Progenitor cell of endocrine pancreas (in vitro differentiated cells): ENCODE data around the gene TMEM144. TPM values are rescaled to one million over a fixed set of nuclear protein-coding genes. Genes with fewer than 3 reads are reported as not detected.

Experiments
- DNase-seq: peaks from one replicate; pipeline ENCODE4 v3.0.0; 2021; ENCODE audit warnings: low spot score; ENCODE audit not compliant: unreplicated experiment
- H3K27ac Mint-ChIP-seq: 2 replicates; pipeline ENCODE4 v1.8.0; 2021; ENCODE audit warnings: mild to moderate bottlenecking, moderate library complexity, mixed read lengths
- H3K27me3 Mint-ChIP-seq: 2 replicates; pipeline ENCODE4 v1.8.0; 2021; ENCODE audit warnings: mixed read lengths
- H3K36me3 Mint-ChIP-seq: 2 replicates; pipeline ENCODE4 v1.8.0; 2022; ENCODE audit warnings: mixed read lengths; ENCODE audit not compliant: insufficient read depth
- H3K4me1 Mint-ChIP-seq: 2 replicates; pipeline ENCODE4 v1.8.0; 2021; ENCODE audit warnings: low read depth, mixed read lengths
- H3K4me3 Mint-ChIP-seq: 2 replicates; pipeline ENCODE4 v1.8.0; 2021; ENCODE audit warnings: low read depth, mild to moderate bottlenecking, moderate library complexity, mixed read lengths
- H3K9me3 Mint-ChIP-seq: 2 replicates; pipeline ENCODE4 v1.8.0; 2021; ENCODE audit warnings: low read depth, mixed read lengths
- total RNA-seq: library from RNA; stranded (reverse); gene quantifications from 2 replicates; pipeline ENCODE4 v1.2.1, GENCODE V29; 2021
- TF ChIP-seq, protein P1 (sequence below): fragments of 200-600 bp; sonication (generic); IDR thresholded peaks from one replicate; pipeline ENCODE4 v1.5.0; 2021; ENCODE audit warnings: antibody characterized with exemption, mild to moderate bottlenecking; ENCODE audit not compliant: unreplicated experiment

Gene TMEM144
- total RNA-seq, 1 donor from 2014 or later, result 11.9 TPM

DNA sequence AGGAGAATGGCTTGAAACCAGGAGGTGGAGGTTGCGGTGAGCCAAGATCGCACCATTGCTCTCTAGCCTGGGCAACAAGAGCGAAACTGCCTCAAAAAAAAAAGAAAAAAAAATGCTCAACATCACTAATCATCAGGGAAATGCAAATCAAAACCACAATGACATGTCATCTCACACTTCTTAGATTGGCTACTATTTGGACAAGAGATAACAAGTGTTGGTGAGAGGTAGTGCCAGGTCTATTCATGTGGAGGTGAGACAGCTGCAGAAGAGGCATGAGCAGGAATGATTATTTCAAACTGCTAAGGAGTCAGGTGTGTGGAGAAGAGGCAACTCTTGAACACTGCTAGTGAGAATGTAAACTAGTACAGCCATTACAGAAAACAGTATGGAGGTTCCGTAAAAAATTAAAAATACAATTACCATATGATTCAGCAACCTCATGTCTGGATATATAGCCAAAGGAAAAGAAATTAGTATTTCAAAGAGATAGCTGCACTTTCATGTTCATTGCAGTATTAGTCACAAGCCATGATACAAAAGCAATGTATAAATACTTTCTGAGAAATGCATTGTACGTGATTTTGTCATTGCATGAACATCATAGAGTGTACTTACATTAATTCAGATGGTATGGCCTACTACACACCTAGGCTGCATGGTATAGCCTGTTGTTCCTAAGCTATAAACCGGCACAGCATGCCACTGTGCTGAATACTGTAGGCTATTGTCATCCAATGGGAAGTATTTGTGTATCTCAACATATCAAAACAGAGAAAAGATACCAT lies 75.3 kb downstream of the TMEM144 start:
- Mint-ChIP-seq H3K27ac (no peak overlapping the region), H3K9me3 (no peaks in the 10 kb centered on the region), H3K27me3 (no peaks in the 10 kb centered on the region), H3K4me3 (no peak overlapping the region), H3K4me1 (no peaks in the 10 kb centered on the region), H3K36me3 (no peaks in the 10 kb centered on the region)
- DNase-seq, result no peak
- TF ChIP-seq, protein P1, sequence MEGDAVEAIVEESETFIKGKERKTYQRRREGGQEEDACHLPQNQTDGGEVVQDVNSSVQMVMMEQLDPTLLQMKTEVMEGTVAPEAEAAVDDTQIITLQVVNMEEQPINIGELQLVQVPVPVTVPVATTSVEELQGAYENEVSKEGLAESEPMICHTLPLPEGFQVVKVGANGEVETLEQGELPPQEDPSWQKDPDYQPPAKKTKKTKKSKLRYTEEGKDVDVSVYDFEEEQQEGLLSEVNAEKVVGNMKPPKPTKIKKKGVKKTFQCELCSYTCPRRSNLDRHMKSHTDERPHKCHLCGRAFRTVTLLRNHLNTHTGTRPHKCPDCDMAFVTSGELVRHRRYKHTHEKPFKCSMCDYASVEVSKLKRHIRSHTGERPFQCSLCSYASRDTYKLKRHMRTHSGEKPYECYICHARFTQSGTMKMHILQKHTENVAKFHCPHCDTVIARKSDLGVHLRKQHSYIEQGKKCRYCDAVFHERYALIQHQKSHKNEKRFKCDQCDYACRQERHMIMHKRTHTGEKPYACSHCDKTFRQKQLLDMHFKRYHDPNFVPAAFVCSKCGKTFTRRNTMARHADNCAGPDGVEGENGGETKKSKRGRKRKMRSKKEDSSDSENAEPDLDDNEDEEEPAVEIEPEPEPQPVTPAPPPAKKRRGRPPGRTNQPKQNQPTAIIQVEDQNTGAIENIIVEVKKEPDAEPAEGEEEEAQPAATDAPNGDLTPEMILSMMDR, result no peak

DNA sequence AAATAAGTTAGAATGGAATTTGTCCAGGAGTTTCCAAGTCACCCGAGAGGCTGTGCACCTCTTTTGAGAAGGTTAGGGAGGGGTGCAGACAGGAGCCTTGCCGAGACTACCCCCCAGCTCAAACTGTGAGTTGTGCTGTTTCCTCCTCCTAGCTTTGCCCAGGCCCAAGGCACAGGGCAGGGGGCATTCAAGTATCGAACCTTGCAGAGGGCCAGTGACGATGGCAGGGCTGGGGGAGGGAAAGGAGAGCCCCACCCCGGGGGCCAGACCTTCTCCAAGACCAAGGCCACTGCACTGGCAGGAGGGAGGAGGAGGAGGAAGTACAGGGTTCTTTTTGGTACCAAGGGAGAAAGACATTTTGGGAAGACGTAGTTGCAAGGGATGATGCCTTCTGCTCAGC lies 80.6 kb downstream of the TMEM144 start:
- no peak for DNase-seq
- H3K36me3 Mint-ChIP-seq, result no peaks in the 10 kb centered on the region
- H3K9me3 Mint-ChIP-seq, result peaks cover 16% of the 10 kb centered on the region
- H3K27me3 Mint-ChIP-seq, result no peaks in the 10 kb centered on the region
- TF ChIP-seq, protein P1, result no peak
- H3K4me1 Mint-ChIP-seq, result no peaks in the 10 kb centered on the region
- no peak overlapping the region for H3K4me3 Mint-ChIP-seq
- H3K27ac Mint-ChIP-seq, result no peak overlapping the region

DNA sequence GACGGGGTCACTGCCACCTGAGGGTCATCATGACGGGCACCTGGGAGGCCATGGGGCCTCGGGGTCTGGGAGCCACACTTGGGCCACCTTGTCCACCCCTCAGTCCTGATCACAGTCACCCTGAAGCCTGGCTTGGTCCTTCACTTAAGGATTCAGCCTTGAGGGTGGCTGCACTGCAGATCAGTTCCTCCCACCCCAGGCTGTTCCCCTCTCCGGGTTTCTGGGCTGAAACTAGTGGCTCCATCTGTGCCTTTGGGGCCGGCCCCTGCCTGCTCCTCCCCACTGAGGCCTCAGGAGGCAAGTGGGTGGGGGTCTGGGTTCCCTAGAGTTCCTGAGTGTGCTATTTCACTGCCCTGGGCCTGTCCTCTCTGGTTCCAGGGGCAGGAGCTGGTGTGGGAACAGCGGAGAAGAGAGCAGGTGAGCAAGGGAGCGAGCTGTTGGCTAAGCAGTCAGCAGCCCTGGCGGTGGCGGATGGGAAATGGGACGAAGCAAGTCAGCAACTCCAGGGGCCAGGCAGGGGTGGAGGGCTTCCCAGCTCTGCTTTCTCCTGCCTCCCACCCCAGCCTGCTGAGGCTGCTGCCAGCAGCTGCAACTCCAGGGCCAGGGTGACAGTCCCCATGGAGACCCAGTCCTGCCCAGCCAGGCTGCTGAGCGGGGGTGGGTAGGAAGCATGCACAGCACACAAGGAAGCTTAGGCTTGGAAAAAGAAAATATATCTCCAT lies 81.2 kb downstream of the TMEM144 start:
- Mint-ChIP-seq H3K9me3 (peaks cover 16% of the 10 kb centered on the region), H3K4me3 (no peak overlapping the region), H3K4me1 (no peaks in the 10 kb centered on the region), H3K36me3 (no peaks in the 10 kb centered on the region), H3K27me3 (no peaks in the 10 kb centered on the region), H3K27ac (no peak overlapping the region)
- TF ChIP-seq, protein P1, result no peak
- no peak for DNase-seq

DNA sequence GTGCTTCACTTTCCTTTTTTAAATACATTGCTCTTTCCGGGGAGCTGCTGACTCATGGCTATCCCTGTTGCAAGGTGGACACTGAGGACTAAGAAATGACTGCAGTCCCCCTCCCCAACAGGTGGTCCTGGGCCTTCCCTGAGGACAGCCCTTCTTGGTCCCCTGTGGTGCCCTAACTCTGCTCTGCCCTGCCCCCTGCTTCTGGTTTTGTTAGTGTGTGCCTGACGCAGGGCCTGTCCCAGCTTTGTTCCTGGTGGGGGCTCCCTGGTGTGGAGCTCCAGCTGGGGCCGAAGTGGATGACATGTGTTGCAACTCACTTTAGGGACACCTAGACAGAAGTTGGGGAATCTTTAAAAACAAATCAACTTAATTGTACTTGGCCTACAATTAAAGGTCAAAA lies 81.9 kb downstream of the TMEM144 start:
- no peaks in the 10 kb centered on the region for H3K4me1 Mint-ChIP-seq
- H3K36me3 Mint-ChIP-seq, result no peaks in the 10 kb centered on the region
- H3K27me3 Mint-ChIP-seq, result no peaks in the 10 kb centered on the region
- no peak overlapping the region for H3K27ac Mint-ChIP-seq
- H3K4me3 Mint-ChIP-seq, result no peak overlapping the region
- TF ChIP-seq, protein P1, result no peak
- peaks cover 16% of the 10 kb centered on the region for H3K9me3 Mint-ChIP-seq
- DNase-seq, result no peak

DNA sequence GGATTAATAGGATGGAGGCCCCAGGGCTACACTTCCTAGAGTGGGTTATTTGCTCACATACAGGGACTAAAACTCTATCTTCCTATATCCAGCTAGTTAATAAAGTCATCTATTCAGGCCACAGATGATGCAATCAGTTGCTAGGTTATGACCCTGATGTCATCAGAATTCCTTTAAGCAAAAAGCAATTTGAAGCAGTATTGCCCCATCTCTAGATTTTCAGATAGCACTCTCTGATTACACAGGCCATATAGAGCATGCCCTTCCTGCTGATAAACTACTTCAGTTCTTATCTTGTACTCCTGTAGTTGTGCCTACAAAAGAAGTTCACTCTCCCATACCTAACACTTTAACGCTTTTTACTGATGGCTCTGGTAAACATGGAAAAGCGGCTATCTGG lies 84.8 kb downstream of the TMEM144 start:
- H3K4me1 Mint-ChIP-seq, result no peaks in the 10 kb centered on the region
- H3K36me3 Mint-ChIP-seq, result no peaks in the 10 kb centered on the region
- H3K27me3 Mint-ChIP-seq, result no peaks in the 10 kb centered on the region
- TF ChIP-seq, protein P1, result no peak
- no peak overlapping the region for H3K4me3 Mint-ChIP-seq
- H3K9me3 Mint-ChIP-seq, result peaks cover 27% of the 10 kb centered on the region
- no peak for DNase-seq
- no peak overlapping the region for H3K27ac Mint-ChIP-seq
